ENCODE results near the gene USP28. TPM values are rescaled to one million over a fixed set of nuclear protein-coding genes. Genes with fewer than 3 reads are reported as not detected.

USP28 gene
- total RNA-seq, 8 experiments from 2014 or later, result 10.4 to 41.6 (median 18.0) TPM

Other genes with a start within 250 kb of the USP28 start
- gene TMPRSS5, start 169.3 kb downstream of the USP28 start, total RNA-seq, result 1 to 10 TPM in 6 of 8 experiments, under 1 TPM in 2; 0.36 to 6.2 (median 1.7) TPM
- gene ZW10, start 101.9 kb downstream of the USP28 start, total RNA-seq, result 10 to 100 TPM; 10.1 to 25.5 (median 17.9) TPM
- gene CLDN25, start 95.8 kb downstream of the USP28 start, total RNA-seq, result not detected
- under 1 TPM in 3 of 8 experiments, not detected in 5; 0.11 to 0.47 (median 0.21) TPM for gene HTR3B, start 29.2 kb upstream of the USP28 start, total RNA-seq
- 10 to 100 TPM in 1 of 8 experiments, under 1 TPM in 6, not detected in 1; 0.05 to 12.0 (median 0.10) TPM for gene HTR3A, start 99.5 kb upstream of the USP28 start, total RNA-seq
- 10 to 100 TPM in 3 of 8 experiments, 1 to 10 TPM in 2, under 1 TPM in 2, not detected in 1; 0.07 to 26.6 (median 7.3) TPM for gene ZBTB16, start 184.1 kb upstream of the USP28 start, total RNA-seq

Data from motor neuron (in vitro differentiated cells).